Measurements from ENCODE around the gene GATB.
A peak's percentile ranks its signal among the peaks of the same experiment; 100 is the strongest.

Gene GATB

GRCh38 chr4:151760712-151761661, at the start of gene GATB:
Gene GATB, minus strand, starts transcription at chr4:151761007. Its CDS starts 25 bp downstream, at chr4:151760982.
- DNase-seq (ENCODE audit: low read depth in 1 of 2, low spot score in 1 of 2) = peak; percentile 72 to 93

- DNase-seq (ENCODE audit: low read depth in 1 of 2, low spot score in 1 of 2) = no peak
Measured at GRCh38 chr4:151810476-151810875, 49.7 kb upstream of the GATB start.

GRCh38 chr4:151809716-151810115, 48.9 kb upstream of the GATB start:
- DNase-seq (ENCODE audit: low read depth in 1 of 2, low spot score in 1 of 2) = no peak

GRCh38 chr4:151808542-151808941, 47.7 kb upstream of the GATB start:
- DNase-seq (ENCODE audit: low read depth in 1 of 2, low spot score in 1 of 2) = no peak

- no peak for DNase-seq (ENCODE audit: low read depth in 1 of 2, low spot score in 1 of 2)
Measured at GRCh38 chr4:151808120-151808529, 47.3 kb upstream of the GATB start.

GRCh38 chr4:151807220-151807619, 46.4 kb upstream of the GATB start:
- DNase-seq (ENCODE audit: low read depth in 1 of 2, low spot score in 1 of 2) = no peak

- DNase-seq (ENCODE audit: low read depth in 1 of 2, low spot score in 1 of 2) = no peak
Measured at GRCh38 chr4:151806511-151806927, 45.7 kb upstream of the GATB start.

GRCh38 chr4:151804821-151805220, 44.0 kb upstream of the GATB start:
- DNase-seq (ENCODE audit: low read depth in 1 of 2, low spot score in 1 of 2) = no peak

GRCh38 chr4:151804086-151804630, 43.4 kb upstream of the GATB start:
- no peak for DNase-seq (ENCODE audit: low read depth in 1 of 2, low spot score in 1 of 2)

GRCh38 chr4:151803246-151803645, 42.4 kb upstream of the GATB start:
- no peak for DNase-seq (ENCODE audit: low read depth in 1 of 2, low spot score in 1 of 2)

GRCh38 chr4:151801547-151802516, 41.0 kb upstream of the GATB start:
- DNase-seq (ENCODE audit: low read depth in 1 of 2, low spot score in 1 of 2) = peak; percentile 38 to 49

GRCh38 chr4:151799417-151800012, 38.7 kb upstream of the GATB start:
- DNase-seq (ENCODE audit: low read depth in 1 of 2, low spot score in 1 of 2) = no peak

GRCh38 chr4:151798678-151799416, 38.0 kb upstream of the GATB start:
- no peak for DNase-seq (ENCODE audit: low read depth in 1 of 2, low spot score in 1 of 2)

GRCh38 chr4:151797853-151798252, 37.0 kb upstream of the GATB start:
- DNase-seq (ENCODE audit: low read depth in 1 of 2, low spot score in 1 of 2) = no peak

- no peak for DNase-seq (ENCODE audit: low read depth in 1 of 2, low spot score in 1 of 2)
Measured at GRCh38 chr4:151797131-151797530, 36.3 kb upstream of the GATB start.

- DNase-seq (ENCODE audit: low read depth in 1 of 2, low spot score in 1 of 2) = no peak
Measured at GRCh38 chr4:151796106-151796505, 35.3 kb upstream of the GATB start.

GRCh38 chr4:151792995-151793394, 32.2 kb upstream of the GATB start:
- DNase-seq (ENCODE audit: low read depth in 1 of 2, low spot score in 1 of 2) = no peak

GRCh38 chr4:151792530-151792929, 31.7 kb upstream of the GATB start:
- no peak for DNase-seq (ENCODE audit: low read depth in 1 of 2, low spot score in 1 of 2)

GRCh38 chr4:151788021-151788420, 27.2 kb upstream of the GATB start:
- no peak for DNase-seq (ENCODE audit: low read depth in 1 of 2, low spot score in 1 of 2)

- DNase-seq (ENCODE audit: low read depth in 1 of 2, low spot score in 1 of 2) = no peak
Measured at GRCh38 chr4:151786158-151786495, 25.3 kb upstream of the GATB start.
